Esophagus (tissue), 2 donors: ENCODE data around the gene SH3PXD2A. TPM values are rescaled to one million over a fixed set of nuclear protein-coding genes. Genes with fewer than 3 reads are reported as not detected.

Source experiments
- H3K27ac ChIP-seq, 2 donors: one replicate each; pipeline ENCODE4 v1.5.1; 2013; ENCODE audit warnings: low read depth in 2 of 2, mild to moderate bottlenecking in 2 of 2, inconsistent platforms in 1 of 2, low read length in 1 of 2, moderate library complexity in 1 of 2
- H3K27me3 ChIP-seq, 2 donors: one replicate each; pipeline ENCODE4 v1.6.1; 2013; ENCODE audit warnings: low read length in 2 of 2, control low read depth in 1 of 2, mild to moderate bottlenecking in 1 of 2; ENCODE audit not compliant: insufficient read depth in 2 of 2, control insufficient read depth in 1 of 2
- H3K36me3 ChIP-seq, 2 donors: one replicate each; pipeline ENCODE4 v1.6.1; 2013; ENCODE audit warnings: low read length in 1 of 2; ENCODE audit not compliant: control insufficient read depth in 2 of 2, insufficient read depth in 2 of 2
- H3K4me1 ChIP-seq, 2 donors: one replicate each; pipeline ENCODE4 v1.6.1; 2013; ENCODE audit warnings: low read length in 1 of 2; ENCODE audit not compliant: control insufficient read depth in 2 of 2, insufficient read depth in 2 of 2
- H3K4me3 ChIP-seq, 2 donors: one replicate each; pipeline ENCODE4 v1.5.1; 2013; ENCODE audit warnings: low read length in 2 of 2, mild to moderate bottlenecking in 2 of 2, low read depth in 1 of 2, moderate library complexity in 1 of 2
- H3K9me3 ChIP-seq, 2 donors: one replicate each; pipeline ENCODE4 v1.6.1; 2013; ENCODE audit warnings: mild to moderate bottlenecking in 2 of 2, low read depth in 1 of 2, low read length in 1 of 2, moderate library complexity in 1 of 2; ENCODE audit not compliant: control insufficient read depth in 2 of 2, insufficient read depth in 1 of 2
- WGBS, 2 donors: extraction: QIAGEN DNeasy Blood & Tissue Kit; methylation state at CpG; one replicate each; pipeline ENCODE4 v1.1.7; 2013; 5-methylcytosine and 5-hydroxymethylcytosine counted together
- polyA plus RNA-seq, 2 donors: library from polyadenylated mRNA; stranded (reverse); fragments of 200-250 nt; gene quantifications; one replicate each; pipeline ENCODE4 v1.2.3, GENCODE V29; 2013
- donor health status: healthy with polysubstance abuse.
- donor health status: Bipolar disorder and iron deficiency.

Gene SH3PXD2A
- polyA plus RNA-seq, 2 donors = 14.9 to 34.2 TPM

GRCh38 chr10:103648251-103648635 lies 207.1 kb downstream of the SH3PXD2A start:
- WGBS, 2 donors = 41 to 60% methylated on average over 8 of the region's 8 CpGs
- Histone ChIP-seq H3K9me3 (no peaks in the 10 kb centered on the region), H3K27me3 (no peaks in the 10 kb centered on the region), H3K36me3 (peaks cover 0 to 23% of the 10 kb centered on the region in 2 donors), H3K4me3 (no peak overlapping the region), H3K4me1 (peaks cover 20 to 37% of the 10 kb centered on the region in 2 donors), H3K27ac (peak overlapping the region in 1 of 2 donors; percentile 36)

GRCh38 chr10:103646304-103646703 lies 209.1 kb downstream of the SH3PXD2A start:
- Histone ChIP-seq H3K9me3 (no peaks in the 10 kb centered on the region), H3K4me1 (peaks cover 22 to 37% of the 10 kb centered on the region in 2 donors), H3K27me3 (no peaks in the 10 kb centered on the region), H3K36me3 (peaks cover 0 to 24% of the 10 kb centered on the region in 2 donors), H3K4me3 (no peak overlapping the region), H3K27ac (no peak overlapping the region)
- 97 to 98% methylated on average over 3 of the region's 3 CpGs for WGBS, 2 donors

GRCh38 chr10:103645141-103646054 lies 210.0 kb downstream of the SH3PXD2A start:
- no peaks in the 10 kb centered on the region for H3K27me3 ChIP-seq
- peaks cover 0 to 20% of the 10 kb centered on the region in 2 donors for H3K36me3 ChIP-seq
- peaks cover 18 to 35% of the 10 kb centered on the region in 2 donors for H3K4me1 ChIP-seq
- H3K4me3 ChIP-seq = no peak overlapping the region
- no peaks in the 10 kb centered on the region for H3K9me3 ChIP-seq
- WGBS, 2 donors = 39 to 49% methylated on average over 12 of the region's 12 CpGs
- H3K27ac ChIP-seq = peak overlapping the region; percentile 61 to 73

GRCh38 chr10:103643381-103643780 lies 212.0 kb downstream of the SH3PXD2A start:
- Histone ChIP-seq H3K27me3 (no peaks in the 10 kb centered on the region), H3K4me3 (no peak overlapping the region), H3K36me3 (peaks cover 0 to 15% of the 10 kb centered on the region in 2 donors), H3K9me3 (no peaks in the 10 kb centered on the region), H3K27ac (peak overlapping the region; percentile 26 to 54), H3K4me1 (peaks cover 8 to 34% of the 10 kb centered on the region in 2 donors)
- WGBS, 2 donors = 50 to 74% methylated on average over 7 of the region's 7 CpGs

GRCh38 chr10:103641326-103641725 lies 214.1 kb downstream of the SH3PXD2A start:
- Histone ChIP-seq H3K27ac (peak overlapping the region; percentile 8 to 11), H3K9me3 (no peaks in the 10 kb centered on the region), H3K4me1 (peaks cover 17 to 39% of the 10 kb centered on the region in 2 donors), H3K4me3 (no peak overlapping the region), H3K36me3 (peaks cover 0 to 11% of the 10 kb centered on the region in 2 donors), H3K27me3 (no peaks in the 10 kb centered on the region)
- 58 to 61% methylated on average over 4 of the region's 4 CpGs for WGBS, 2 donors

- Histone ChIP-seq H3K27me3 (no peaks in the 10 kb centered on the region), H3K9me3 (no peaks in the 10 kb centered on the region), H3K4me3 (no peak overlapping the region), H3K27ac (peak overlapping the region; percentile 11 to 73), H3K4me1 (peaks cover 17 to 40% of the 10 kb centered on the region in 2 donors), H3K36me3 (peaks cover 0 to 11% of the 10 kb centered on the region in 2 donors)
- 54 to 57% methylated on average over 11 of the region's 11 CpGs for WGBS, 2 donors
These were observed 214.8 kb downstream of the SH3PXD2A start for GRCh38 chr10:103640436-103641181.

- H3K4me1 ChIP-seq = peaks cover 17 to 44% of the 10 kb centered on the region in 2 donors
These were observed 216.4 kb downstream of the SH3PXD2A start for GRCh38 chr10:103638948-103639347.

GRCh38 chr10:103637927-103638557 lies 217.3 kb downstream of the SH3PXD2A start:
- H3K36me3 ChIP-seq = peaks cover 0 to 14% of the 10 kb centered on the region in 2 donors
- WGBS, 2 donors = 35 to 46% methylated on average over 19 of the region's 19 CpGs
- H3K4me1 ChIP-seq = peaks cover 17 to 40% of the 10 kb centered on the region in 2 donors
- H3K4me3 ChIP-seq = no peak overlapping the region
- no peaks in the 10 kb centered on the region for H3K27me3 ChIP-seq
- H3K9me3 ChIP-seq = no peaks in the 10 kb centered on the region
- peak overlapping the region; percentile 62 to 83 for H3K27ac ChIP-seq

More at GRCh38 chr10:103638948-103639347, 216.4 kb downstream of the SH3PXD2A start:
- Histone ChIP-seq H3K27ac (peak overlapping the region in 1 of 2 donors; percentile 83), H3K9me3 (no peaks in the 10 kb centered on the region), H3K36me3 (peaks cover 0 to 11% of the 10 kb centered on the region in 2 donors), H3K27me3 (no peaks in the 10 kb centered on the region), H3K4me3 (no peak overlapping the region)
- 75 to 76% methylated on average over 8 of the region's 8 CpGs for WGBS, 2 donors

- peaks cover 0 to 14% of the 10 kb centered on the region in 2 donors for H3K36me3 ChIP-seq
- H3K27ac ChIP-seq = peak overlapping the region; percentile 62 to 83
- peaks cover 13 to 41% of the 10 kb centered on the region in 2 donors for H3K4me1 ChIP-seq
- H3K27me3 ChIP-seq = no peaks in the 10 kb centered on the region
- 41 to 60% methylated on average over 10 of the region's 10 CpGs for WGBS, 2 donors
- H3K4me3 ChIP-seq = no peak overlapping the region
- no peaks in the 10 kb centered on the region for H3K9me3 ChIP-seq
These were observed 218.4 kb downstream of the SH3PXD2A start for GRCh38 chr10:103637011-103637410.
